PFSK-1 (cell line): ENCODE results near the gene MEN1.

ENCODE experiments used
- FOXP2 ChIP-seq: optimal IDR thresholded peaks from 2 replicates; pipeline ENCODE3; 2011; ENCODE audit warnings: borderline replicate concordance, control low read depth, inconsistent platforms; ENCODE audit not compliant: insufficient read depth; ENCODE audit errors: extremely low read length, extremely low read depth
- POLR2AphosphoS5 ChIP-seq: IDR thresholded peaks from 2 replicates; pipeline ENCODE4 v1.6.1; 2012; ENCODE audit warnings: low read depth, mild to moderate bottlenecking, control low read depth, low read length, moderate library complexity
- REST ChIP-seq, 2 experiments: IDR thresholded peaks; 2 replicates each; pipeline versions ENCODE4 v1.6.1 to v1.8.0; 2011 to 2012; ENCODE audit warnings: low read depth in 2 of 2, low read length in 2 of 2, control low read depth in 1 of 2, inconsistent platforms in 1 of 2, mild to moderate bottlenecking in 1 of 2, moderate library complexity in 1 of 2; ENCODE audit not compliant: insufficient read depth in 1 of 2
- SIN3A ChIP-seq: IDR thresholded peaks from 2 replicates; pipeline ENCODE4 v1.6.1; 2012; ENCODE audit warnings: mild to moderate bottlenecking, low read length, moderate library complexity, borderline replicate concordance; ENCODE audit not compliant: insufficient read depth
- TAF1 ChIP-seq: IDR thresholded peaks from 2 replicates; pipeline ENCODE4 v1.6.1; 2012; ENCODE audit warnings: low read length, control low read depth, borderline replicate concordance; ENCODE audit not compliant: insufficient read depth

The MEN1 gene

GRCh38 chr11:64837887-64838351 lies 27.6 kb upstream of the MEN1 start:
- TF ChIP-seq POLR2AphosphoS5 (no peak), FOXP2 (no peak), REST (IDR thresholded peaks at IDR 0.05; ENCODE audit: insufficient read depth in 1 of 2, low read depth in 2 of 2, low read length in 2 of 2) (no peak), SIN3A (no peak), TAF1 (no peak)

DNA sequence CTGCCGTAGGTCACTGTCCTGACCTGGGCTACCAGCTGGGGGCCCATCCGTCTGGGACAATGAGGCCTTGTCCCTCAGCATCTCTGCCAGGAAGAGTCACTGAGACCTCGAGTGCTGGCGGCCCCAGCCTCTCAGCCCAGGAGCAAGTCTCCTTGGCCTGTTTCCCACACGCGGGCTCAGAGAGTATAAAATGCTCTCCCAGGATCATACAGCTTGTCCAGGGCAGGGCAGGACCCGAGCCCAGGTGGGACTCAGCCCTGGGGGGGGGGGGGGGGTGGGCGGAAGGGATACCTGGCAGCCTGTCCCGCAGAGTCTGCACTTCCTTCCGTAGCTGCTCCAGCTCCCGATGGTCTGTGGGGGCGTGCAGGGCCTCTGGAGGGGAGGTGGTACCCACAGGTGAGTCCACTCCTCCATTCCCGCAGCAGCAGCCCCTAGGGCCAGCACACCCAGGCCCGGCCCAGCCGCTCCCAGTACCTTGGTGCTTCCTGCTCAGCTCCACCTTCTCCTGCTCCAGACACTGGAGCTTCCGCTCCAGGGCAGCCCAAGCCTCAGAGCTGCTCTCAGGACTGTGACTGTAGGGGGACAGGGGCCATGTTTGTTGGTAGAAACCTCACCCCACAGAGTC lies 26.2 kb upstream of the MEN1 start:
- TF ChIP-seq POLR2AphosphoS5 (no peak), SIN3A (no peak), REST (IDR thresholded peaks at IDR 0.05; ENCODE audit: insufficient read depth in 1 of 2, low read depth in 2 of 2, low read length in 2 of 2) (no peak), TAF1 (no peak), FOXP2 (no peak)

DNA sequence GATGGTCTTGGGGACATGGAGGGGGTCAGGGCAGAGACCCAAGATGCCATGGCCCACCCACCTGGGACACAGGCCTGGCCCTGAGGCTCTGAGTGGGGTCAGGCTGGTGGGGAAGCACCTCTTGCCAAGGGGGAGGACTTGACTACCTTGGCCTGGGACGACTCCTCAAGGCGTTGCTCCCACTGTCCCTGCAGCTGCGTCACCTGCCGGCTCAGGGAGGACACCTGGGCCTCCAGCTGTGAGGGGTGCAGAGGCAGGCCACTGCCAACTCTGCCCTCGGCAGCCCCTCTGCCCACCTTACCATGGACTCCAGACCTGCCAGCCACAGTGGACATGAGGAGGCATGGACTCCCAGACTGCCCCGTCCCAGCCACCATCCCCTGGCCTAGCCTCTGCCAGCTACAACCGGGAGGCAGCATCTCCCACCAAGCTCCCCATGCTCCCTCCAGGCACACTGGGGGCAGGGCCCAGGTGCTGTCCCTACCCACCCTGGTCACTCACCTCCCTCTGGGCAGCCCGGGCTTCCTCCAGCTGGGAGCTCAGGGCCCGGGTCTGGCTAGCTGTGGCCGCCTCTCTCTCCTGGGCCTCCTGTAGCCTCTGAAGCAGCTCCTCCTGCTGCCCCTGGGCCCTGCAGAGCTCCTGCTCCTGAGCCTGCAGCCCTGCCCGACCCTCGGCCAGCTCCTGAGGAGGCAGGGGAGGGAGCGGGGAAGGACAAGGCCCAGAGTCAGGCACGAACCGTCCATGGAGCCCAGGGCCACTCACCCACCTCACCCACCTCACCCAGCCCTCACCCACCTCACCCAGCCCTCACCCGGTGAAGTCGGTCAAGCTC lies 25.5 kb upstream of the MEN1 start:
- TF ChIP-seq FOXP2 (no peak), REST (IDR thresholded peaks at IDR 0.05; ENCODE audit: insufficient read depth in 1 of 2, low read depth in 2 of 2, low read length in 2 of 2) (no peak), POLR2AphosphoS5 (no peak), SIN3A (no peak), TAF1 (no peak)

DNA sequence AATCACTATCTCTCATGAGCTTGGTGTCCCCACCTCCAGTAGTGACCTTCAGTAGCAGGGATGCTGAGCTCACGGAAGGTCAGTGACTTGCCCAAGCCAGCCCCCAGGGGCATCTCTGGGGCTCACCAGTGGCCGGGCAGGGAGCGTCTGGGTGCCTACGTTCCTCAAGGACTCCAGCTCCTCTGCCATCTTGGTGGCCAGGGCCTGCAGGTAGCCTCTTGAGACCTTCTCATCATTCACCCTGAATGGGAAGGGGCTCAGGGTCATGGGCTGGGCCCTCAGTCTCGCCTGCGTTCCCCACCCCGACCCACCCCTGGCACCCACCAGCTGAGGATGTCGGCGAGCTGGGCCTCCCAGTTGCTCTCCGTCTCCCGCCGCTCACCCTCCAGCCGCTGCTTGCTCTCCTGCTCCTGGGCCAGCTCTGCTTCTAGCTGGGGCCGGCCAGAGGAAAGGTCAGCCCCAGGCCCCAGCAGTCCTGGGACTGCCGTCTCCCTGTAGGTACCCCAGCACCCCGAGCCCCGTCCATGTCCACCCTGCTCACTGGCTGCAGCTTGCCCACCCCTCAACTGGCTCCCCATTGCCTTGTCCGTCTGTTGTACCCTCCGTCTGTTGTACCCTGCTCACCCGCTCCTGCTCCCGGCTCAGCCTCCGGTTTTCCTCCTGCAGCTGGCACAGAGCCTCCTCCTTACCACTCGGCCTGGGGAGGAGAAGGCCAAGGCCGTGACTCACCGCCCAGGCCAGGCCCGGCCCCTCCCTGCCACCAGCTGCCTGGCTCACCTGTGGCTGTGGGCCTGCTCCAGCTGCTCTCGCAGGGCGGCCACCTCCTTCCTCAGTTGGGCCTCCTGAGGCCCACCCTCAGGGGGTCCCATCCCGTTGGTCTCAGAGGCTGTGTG lies 24.6 kb upstream of the MEN1 start:
- TF ChIP-seq TAF1 = no peak
- TF ChIP-seq FOXP2 = no peak
- TF ChIP-seq SIN3A = no peak

GRCh38 chr11:64834031-64834722 lies 23.8 kb upstream of the MEN1 start:
- TF ChIP-seq FOXP2 (no peak), REST (IDR thresholded peaks at IDR 0.05; ENCODE audit: insufficient read depth in 1 of 2, low read depth in 2 of 2, low read length in 2 of 2) (no peak), TAF1 (no peak), SIN3A (no peak), POLR2AphosphoS5 (no peak)
